ENCODE measurements around the gene DNMT1. TPM values are rescaled to one million over a fixed set of nuclear protein-coding genes. Genes with fewer than 3 reads are reported as not detected.

DNMT1 gene
- polyA plus RNA-seq, 3 donors, result 8.3 to 41.1 (median 27.0) TPM

DNA sequence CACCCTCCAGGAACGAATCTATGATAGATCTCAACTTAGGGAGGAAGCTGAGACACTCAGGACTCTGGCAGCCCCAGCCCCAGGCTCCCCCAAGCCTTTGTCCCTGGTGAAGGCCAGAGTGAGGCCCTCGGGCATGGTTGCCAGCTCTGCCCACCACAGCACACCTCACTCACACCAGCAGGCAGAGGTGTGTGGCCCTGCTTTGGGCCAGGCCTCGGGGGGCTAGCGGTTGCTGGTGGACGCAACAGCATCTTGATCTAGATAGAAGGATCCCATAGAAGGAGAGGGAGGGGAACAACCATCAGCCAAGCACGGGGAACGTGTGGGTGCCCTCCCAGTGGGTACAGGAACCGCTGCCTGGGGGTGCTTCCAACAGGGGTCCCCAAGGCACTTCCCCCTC is 36.7 kb downstream of the DNMT1 start:
- 91 to 92% (median 92%) methylated on average over 8 of the region's 8 CpGs for WGBS, 3 donors

DNA sequence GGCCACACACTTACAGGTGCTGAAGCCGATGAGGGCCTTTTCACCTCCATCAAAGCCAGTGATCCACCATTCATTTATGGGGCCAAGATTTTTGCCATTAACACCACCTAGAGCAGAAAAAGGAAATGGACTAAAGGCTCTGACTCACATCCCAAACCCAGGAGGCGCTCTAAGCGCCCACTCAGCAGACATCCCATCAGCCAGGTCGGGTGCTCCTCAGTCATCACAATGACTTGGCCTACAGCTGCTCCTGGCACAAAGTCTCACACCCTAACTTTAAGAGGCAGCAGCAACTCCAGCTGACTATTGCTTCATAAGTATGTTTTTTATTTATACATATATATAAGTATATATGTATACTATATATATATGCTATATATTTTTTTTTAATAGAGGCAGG is 38.9 kb downstream of the DNMT1 start:
- no peak overlapping the region for H3K27ac ChIP-seq (ENCODE audit: low read depth, low read length)
- 90 to 93% (median 92%) methylated on average over 4 of the region's 4 CpGs for WGBS, 3 donors

More for the DNA sequence above, 36.7 kb downstream of the DNMT1 start:
- no peak overlapping the region for H3K27ac ChIP-seq (ENCODE audit: low read depth, low read length)

DNA sequence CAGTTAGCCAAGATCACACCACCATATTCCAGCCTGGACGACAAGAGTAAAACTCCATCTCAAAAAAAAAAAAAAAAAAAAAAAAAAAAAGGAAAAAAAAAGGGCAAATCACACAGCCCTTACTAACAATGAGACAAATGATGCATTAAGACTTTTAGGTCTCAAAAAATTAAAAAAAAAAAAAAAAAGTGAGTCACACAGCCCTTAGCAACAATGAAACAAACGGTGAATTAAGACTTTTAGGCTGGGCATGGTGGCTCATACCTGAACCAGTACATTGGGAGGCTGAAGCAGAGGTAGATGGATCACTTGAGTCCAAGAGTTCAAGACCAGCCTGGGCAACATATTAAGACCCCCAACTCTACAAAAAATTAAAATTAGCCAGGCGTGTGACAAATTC is 42.7 kb downstream of the DNMT1 start:
- H3K27ac ChIP-seq (ENCODE audit: low read depth, low read length), result no peak overlapping the region
- WGBS, 3 donors, result 93 to 95% (median 95%) methylated on average over 3 of the region's 3 CpGs

DNA sequence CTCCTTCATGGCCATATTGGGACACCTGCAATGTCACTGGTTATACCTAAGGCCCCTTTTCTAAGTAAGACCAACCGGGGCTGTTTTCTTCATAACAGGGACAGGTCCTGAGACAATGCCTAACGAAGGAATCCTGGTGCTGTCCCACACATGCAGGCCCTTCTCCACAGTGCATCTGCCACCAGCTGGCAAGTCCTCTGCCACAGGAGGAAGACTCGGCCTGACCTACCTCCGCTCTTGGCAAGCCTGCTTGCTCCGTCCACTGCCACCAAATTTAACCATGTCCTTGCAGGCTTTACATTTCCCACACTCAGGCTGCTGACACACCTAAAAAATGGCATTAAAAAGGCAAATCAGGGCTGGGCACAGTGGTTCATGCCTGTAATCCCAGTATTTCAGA is 43.2 kb downstream of the DNMT1 start:
- no peak overlapping the region for H3K27ac ChIP-seq (ENCODE audit: low read depth, low read length)
- WGBS, 3 donors, result 92 to 96% (median 93%) methylated on average over 5 of the region's 5 CpGs

DNA sequence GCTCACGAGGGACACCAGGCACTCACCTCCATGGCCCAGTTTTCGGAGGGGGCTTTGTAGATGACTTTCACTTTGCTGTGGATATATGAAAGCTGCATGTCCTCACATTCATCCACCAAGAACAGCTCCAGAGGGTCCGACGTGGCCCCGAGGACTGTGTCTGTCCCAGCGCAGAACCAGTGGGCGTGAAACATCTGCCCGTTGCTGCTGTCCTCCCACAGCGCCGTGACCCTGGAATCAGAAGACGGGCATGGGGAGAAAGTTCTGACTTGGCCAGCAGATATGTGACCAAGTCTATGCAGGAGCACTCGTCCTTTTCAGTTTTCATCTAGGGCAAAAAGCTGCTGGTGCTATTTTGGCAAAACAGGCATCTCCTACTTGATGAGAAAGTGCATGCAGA is 45.3 kb downstream of the DNMT1 start:
- no peak overlapping the region for H3K27ac ChIP-seq (ENCODE audit: low read depth, low read length)
- WGBS, 3 donors, result 95 to 96% (median 95%) methylated on average over 12 of the region's 12 CpGs

DNA sequence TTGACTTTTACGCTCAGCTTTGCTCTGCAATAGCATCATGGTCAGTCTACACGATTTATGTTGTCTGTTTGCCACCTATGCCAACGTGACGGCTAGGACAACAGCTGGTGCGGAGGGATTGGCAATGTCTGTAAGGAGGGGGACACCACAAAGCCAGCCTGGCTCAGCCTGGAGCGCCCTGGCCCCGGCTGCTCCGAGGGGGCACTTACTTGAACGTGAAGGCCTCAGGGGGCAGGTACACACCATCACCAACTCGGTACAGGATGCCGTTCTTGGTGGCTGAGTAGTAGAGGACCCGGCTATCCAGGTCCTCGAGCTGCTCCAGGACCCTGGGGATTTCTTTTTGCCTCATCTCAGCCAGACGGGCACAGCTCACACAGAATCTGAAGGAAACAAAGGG is 48.6 kb downstream of the DNMT1 start:
- 96 to 98% (median 97%) methylated on average over 14 of the region's 14 CpGs for WGBS, 3 donors
- H3K27ac ChIP-seq (ENCODE audit: low read depth, low read length), result no peak overlapping the region

DNA sequence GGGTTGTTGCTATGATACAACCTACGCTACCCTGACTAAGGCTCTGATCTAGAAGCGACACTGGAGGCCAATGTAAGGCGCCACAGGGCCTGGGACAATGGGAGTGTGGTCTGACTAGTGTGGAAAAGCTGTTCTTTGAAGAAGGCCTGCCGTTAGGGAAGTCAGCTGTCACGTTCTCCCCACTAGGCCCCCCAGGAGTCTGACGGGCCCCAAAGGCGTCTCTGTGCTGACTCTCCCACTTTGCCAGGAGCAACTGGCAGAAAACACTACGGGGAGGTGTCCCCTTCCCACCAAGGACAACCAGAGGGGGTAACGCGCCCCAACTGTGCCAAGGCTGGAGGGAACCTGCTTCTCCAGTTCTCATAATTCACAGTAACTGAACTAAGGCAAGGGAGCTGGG is 49.7 kb downstream of the DNMT1 start:
- 95 to 97% (median 95%) methylated on average over 10 of the region's 10 CpGs for WGBS, 3 donors
- no peak overlapping the region for H3K27ac ChIP-seq (ENCODE audit: low read depth, low read length)

DNA sequence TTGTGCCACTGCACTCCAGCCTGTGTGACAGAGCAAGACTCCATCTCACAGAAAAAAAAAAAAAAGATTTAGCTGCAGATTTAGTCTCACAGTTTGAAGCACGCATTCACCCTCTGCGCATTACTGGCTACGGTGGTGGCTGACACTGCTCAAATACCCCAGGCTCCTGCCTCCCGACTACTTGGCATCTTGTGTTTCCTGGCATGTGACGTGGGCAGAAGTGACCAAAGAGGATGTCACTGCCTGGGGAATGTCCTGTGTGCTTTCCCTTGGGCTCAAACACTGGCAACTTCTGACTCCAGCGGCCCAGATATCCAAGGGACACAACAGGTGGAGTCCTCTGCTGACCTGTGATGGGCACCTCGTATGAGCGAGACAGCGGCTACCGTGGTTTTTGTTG is 50.4 kb downstream of the DNMT1 start:
- H3K27ac ChIP-seq (ENCODE audit: low read depth, low read length), result no peak overlapping the region
- 83 to 94% (median 87%) methylated on average over 10 of the region's 10 CpGs for WGBS, 3 donors

DNA sequence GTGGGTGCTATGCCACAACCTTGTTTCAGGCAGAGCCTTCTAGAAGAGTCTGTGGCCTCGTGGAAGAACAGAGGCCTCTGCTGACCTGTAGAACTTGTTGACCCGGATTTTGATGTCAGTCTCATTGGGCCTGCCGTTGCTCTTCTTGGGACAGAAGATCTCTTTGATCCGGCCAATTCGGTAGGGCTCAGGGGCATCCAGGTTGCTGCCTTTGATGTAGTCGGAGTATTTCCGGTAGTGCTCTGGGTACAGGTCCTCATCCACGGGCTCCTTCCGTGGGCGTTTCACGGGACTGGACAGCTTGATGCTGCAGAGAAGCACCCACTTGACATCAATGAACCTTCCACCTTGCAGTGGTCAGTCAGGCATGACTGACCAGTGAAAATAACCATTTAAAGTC is 51.1 kb downstream of the DNMT1 start:
- no peak overlapping the region for H3K27ac ChIP-seq (ENCODE audit: low read depth, low read length)
- WGBS, 3 donors, result 86 to 92% (median 92%) methylated on average over 11 of the region's 11 CpGs

DNA sequence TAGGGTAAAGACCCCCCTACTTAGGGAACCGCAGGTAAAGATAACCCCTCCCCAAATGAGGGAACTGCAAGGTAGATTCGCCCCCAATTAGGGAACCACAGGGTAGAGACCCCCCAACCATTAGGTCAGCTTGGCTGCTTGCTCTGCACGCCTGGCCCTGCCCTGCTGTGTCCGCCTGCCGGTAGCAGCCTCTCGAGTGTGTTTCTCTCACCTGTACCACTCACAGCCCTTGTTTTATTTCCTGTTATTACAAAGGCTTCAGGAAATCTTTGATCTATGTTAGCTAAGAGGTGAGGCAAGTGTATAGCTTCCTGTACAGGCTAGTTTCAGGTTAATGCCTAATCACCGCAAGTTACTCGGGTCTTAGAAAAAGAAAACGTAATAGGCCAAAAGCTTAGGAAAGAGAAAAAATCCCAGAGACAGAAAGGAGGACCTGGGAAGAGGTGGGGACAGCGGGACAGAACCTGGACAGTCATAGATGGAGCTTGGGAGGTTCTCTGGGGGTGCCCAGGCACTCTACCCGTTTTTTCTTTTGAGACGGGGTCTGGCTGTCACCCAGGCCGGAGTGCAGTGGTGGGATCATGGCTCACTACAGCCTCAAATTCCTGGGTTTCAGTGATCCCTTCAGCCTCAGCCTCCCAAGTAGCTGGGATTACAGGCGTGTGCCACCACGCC is 51.9 kb downstream of the DNMT1 start:
- no peak overlapping the region for H3K27ac ChIP-seq (ENCODE audit: low read depth, low read length)

DNA sequence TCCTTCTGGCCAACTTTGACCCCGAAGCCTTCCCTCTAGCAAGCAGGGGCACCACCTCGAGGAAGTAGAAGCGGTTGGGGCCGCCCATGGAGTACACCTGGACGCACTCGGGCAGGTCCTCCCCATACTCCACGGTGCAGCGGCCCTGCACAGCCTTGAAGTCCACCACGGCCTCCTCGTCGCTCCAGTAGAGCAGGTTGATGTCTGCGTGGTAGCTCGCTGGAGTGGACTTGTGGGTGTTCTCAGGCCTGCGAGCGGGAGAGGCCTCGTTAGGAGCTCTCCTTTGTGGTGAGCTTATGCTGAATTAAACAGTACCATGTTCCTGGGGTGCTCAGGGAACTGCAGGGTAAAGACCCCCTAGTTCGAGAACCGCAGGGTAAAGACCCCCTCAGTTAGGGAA is 52.8 kb downstream of the DNMT1 start:
- no peak overlapping the region for H3K27ac ChIP-seq (ENCODE audit: low read depth, low read length)
- WGBS, 3 donors, result 95 to 97% (median 97%) methylated on average over 18 of the region's 18 CpGs

More for the DNA sequence above, 51.9 kb downstream of the DNMT1 start:
- WGBS, 3 donors, result 76 to 86% (median 82%) methylated on average over 15 of the region's 15 CpGs

DNA sequence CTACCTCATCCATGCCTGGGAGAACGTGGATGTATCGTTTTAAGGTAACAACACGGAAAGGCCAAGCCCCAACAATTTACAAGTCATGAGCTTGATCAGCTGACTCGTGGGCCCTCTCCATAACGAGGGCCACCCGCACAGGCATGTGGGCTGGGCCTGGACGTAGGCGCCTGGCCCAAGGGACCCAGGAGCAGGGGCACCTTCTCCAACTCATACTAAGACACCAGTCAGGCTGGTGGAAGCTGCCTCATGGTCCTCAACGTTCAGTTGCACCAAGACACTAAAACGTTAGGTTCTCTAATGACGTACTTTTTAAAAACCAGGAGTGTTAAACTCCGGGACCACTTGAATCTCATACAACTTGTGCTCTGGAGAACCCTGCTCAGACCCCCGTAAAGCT is 53.3 kb downstream of the DNMT1 start:
- H3K27ac ChIP-seq (ENCODE audit: low read depth, low read length), result no peak overlapping the region
- WGBS, 3 donors, result 89 to 93% (median 92%) methylated on average over 13 of the region's 13 CpGs

DNA sequence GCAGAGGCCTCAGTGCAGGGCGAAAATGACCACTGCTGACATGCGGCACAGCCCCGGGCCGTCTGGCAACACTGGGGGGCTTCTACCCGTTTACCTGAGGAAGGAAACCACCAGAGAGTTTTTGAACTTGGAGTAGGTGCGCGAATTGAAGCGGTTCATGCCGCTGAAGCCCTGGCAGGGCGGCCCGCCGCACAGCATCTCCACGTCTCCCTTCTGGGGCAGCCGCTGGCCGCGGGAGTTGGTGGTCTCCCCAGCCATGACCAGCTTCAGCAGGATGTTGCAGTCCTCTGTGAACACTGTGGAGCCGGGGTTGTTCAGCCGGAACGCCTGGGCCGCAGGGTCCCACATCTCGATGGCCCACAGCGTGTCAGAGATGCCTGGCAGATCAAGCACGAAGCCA is 54.8 kb downstream of the DNMT1 start:
- no peak overlapping the region for H3K27ac ChIP-seq (ENCODE audit: low read depth, low read length)
- WGBS, 3 donors, result 96 to 97% (median 96%) methylated on average over 23 of the region's 23 CpGs

DNA sequence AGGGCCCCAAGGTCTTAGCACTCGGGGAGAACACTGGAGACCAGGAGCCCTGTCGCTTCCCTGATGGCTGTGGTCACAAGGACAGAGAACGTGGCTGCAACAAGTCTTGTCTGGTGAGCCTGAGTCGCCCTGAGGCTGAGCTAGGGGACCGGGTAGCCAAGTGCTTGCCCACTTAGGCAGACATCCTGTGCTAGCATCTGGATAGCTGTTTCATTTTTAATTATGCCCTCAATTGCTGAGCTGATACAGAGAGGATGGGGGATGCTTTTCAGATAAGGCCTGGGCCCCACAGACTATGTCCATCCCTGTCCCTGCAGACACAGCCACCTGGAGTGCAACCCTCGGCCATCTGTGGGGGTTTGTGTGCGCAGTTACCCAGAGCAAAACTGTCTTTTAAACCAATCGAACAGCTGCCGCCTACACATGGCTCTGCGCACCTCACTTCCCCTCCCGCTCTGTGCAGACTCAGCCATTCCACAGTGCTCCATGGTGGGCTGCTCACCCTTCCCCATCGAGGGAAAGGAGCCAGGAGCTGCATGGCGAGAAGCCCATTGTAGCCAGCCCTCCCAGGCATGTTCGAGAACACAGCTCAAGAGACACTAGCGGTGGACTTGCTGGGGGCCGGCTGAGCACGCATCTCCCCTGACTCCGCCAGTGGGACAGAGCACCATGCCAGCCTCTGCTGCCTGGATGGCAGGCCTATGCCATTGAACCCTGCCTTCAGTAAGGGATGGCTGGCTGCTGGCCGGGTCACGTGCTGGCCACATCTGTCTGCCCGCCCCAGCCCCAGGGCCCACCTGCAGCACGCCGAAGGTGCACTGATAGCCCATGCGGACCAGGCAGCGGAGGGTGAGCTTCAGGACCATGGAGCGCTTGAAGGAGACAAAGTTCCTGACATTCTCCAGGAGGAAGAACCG is 55.6 kb downstream of the DNMT1 start:
- H3K27ac ChIP-seq (ENCODE audit: low read depth, low read length), result no peak overlapping the region
- 93 to 95% (median 95%) methylated on average over 27 of the region's 27 CpGs for WGBS, 3 donors

DNA sequence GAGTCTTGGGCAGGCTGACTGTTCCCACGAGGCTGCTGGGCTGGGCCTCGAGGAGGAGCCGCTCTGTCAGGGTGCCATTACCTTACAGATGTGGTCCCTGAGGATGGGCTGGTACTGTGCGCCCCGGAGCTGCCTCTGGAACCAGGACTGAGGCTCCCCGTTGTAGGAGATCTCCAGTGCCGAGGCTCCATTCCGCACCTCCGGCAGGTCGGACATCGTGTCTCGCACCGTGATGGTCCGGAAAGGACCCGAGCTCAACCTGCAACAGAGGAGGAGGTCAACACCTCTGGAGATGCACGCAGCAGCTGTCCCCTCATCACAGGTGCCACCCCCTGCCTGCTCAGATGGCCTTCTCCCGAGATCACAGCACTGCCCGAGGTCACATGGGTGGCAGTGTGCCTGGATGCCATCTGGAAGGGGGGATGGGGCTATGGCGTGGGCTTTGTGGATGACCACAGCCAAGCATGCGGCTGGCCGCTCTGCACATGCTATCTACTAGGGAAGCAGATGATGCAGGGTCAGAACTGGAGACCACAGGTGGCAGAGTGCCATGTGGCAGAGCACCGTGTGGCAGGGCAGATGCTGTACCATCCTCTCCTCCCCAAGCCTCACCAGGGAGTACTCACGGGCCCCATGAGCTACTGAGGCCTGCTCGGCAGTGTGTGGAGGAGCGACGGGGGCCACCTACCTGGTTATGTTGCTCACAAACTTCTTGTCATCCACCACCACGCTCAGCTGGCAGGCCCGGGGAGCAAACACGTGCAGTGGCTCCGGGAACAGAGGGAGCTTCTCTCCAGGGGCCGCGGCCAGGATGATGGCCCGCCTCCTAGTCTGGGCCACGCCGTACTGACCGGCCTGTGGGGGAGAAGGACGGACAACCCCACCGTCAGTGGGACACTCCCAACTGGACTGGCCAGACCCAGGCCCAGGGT is 56.7 kb downstream of the DNMT1 start:
- no peak overlapping the region for H3K27ac ChIP-seq (ENCODE audit: low read depth, low read length)
- WGBS, 3 donors, result 89 to 92% (median 90%) methylated on average over 38 of the region's 38 CpGs

DNA sequence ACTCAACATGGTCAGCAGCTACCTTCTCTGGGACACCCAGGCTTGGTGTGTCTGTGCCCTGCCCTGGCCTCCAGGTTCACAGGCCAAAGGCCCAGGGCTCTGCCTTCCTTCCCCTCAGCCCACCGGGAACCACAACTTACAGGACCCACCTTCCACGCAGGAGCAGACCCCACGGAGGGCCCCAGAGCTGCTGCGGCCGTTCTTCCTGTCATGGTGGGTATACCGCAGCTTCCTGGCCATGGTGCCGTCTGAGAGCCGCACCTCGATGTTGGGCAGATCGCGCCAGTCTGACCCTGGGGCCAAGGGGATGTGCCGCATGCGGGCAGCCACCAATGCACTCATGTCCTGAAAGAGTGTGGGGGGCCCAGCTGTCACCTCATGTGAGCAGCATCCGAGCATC is 57.8 kb downstream of the DNMT1 start:
- 94 to 95% (median 95%) methylated on average over 14 of the region's 14 CpGs for WGBS, 3 donors
- H3K27ac ChIP-seq (ENCODE audit: low read depth, low read length), result no peak overlapping the region

DNA sequence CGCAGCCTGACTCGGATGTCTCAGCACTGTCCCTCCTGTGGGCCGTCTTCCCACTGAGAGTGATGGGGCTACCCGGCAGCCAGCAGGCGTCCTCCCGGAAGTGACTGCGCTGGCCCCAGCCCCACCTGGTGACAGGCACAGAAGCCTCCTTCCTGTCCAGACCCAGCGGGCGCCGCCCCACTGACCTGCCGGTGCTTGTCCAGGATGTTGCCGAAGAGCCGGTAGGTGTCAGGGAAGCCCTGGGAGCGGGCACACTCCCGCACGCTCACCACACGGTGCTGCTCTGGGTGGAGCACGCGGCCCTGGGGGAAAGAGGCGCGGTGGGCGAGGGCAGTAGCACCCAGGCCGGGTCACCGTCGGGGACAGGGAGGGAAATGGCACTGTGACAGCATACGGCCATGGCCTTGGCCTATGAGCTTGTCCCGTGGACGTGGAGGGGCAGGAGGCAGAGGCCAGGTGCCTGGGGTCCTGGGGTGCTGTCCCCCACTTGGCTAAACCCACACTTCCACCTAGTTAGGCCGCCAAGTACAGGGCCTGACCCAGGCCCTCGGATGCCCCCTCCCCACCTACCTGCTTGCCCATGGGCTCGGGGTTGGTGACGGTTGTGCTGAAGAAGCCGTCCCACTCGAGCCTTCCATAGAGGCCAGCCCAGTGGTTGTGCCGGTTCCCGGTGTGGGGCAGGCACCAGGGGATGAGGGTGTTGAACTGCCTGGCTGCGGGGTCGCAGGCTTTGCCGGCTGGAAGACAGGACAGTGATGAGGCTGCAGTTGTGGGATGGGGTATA is 59.0 kb downstream of the DNMT1 start:
- 89 to 92% (median 91%) methylated on average over 31 to 39 of the region's 39 CpGs for WGBS, 3 donors
- no peak overlapping the region for H3K27ac ChIP-seq (ENCODE audit: low read depth, low read length)

DNA sequence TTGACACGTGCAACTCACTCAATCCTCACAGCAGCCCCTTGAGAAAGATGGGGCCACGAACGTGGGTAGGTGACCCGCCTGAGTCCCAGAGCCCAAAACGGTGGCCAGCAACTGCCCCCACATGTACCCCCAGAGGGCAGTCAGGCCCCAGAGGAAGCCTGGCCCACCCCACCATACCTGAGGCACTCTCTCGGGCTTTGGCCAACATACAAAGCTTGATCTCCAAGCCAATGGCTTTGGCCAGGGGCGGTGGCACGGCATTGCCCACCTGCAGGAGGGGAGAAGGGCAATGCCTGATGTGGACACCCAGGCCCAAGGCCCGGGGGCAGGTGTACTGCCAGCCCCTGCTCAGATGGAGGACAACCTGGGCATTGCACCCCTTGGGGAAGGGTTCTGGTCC is 60.7 kb downstream of the DNMT1 start:
- H3K27ac ChIP-seq (ENCODE audit: low read depth, low read length), result no peak overlapping the region
- 93 to 95% (median 93%) methylated on average over 7 to 9 of the region's 9 CpGs for WGBS, 3 donors
